ENCODE results near the gene CHST8. TPM values are rescaled to one million over a fixed set of nuclear protein-coding genes. Genes with fewer than 3 reads are reported as not detected.

The CHST8 gene
- total and polyA plus RNA-seq, 4 donors, result 0.05 to 0.07 TPM; not detected in 2

DNA sequence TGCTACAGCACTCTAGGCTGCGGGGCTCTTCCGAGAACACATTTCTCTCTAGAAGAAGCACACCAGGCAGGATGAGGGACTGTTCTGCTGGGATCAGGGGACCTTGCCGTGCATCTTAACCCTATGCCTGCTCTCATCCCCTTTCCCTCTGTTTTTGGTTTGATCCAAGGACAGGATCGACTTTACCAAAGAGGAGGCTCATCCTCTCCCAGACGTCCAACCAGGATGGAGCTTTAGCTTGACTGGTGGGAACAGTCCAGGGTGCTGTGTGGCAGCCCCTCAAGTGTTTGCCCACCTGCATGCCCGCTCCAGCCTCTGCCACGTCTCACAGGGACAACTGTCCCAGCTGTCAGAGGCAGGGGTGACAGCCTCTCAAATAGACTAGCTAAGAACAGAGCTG, 132.6 kb downstream of the CHST8 start:
- no peaks in the 10 kb centered on the region for H3K36me3 ChIP-seq (ENCODE audit: control insufficient read depth in 4 of 4, insufficient read depth in 3 of 4, low read depth in 1 of 4, low read length in 3 of 4)
- 55% methylated on average over 7 of the region's 7 CpGs for WGBS
- H3K9ac ChIP-seq (ENCODE audit: low read depth in 1 of 2, low read length in 2 of 2), result no peak overlapping the region
- no peaks in the 10 kb centered on the region for H3K4me1 ChIP-seq (ENCODE audit: control insufficient read depth in 4 of 4, insufficient read depth in 4 of 4, low read length in 3 of 4)
- H3K27ac ChIP-seq (ENCODE audit: low read depth in 1 of 2, low read length in 2 of 2), result no peak overlapping the region
- no peak for TF ChIP-seq FOXA1 (IDR thresholded peaks at IDR 0.05)
- no peak for TF ChIP-seq YY1 (IDR thresholded peaks at IDR 0.05)
- TF ChIP-seq HNF4G (IDR thresholded peaks at IDR 0.05), result no peak
- no peak for TF ChIP-seq HNF4A (conservative IDR thresholded peaks at IDR 0.05)
- TF ChIP-seq GABPA (IDR thresholded peaks at IDR 0.05 in 1 of 2, conservative IDR thresholded peaks at IDR 0.05 in 1 of 2), result no peak
- no peak for TF ChIP-seq EGR1 (IDR thresholded peaks at IDR 0.05; ENCODE audit: low read depth in 2 of 2)
- TF ChIP-seq SP1 (IDR thresholded peaks at IDR 0.05), result no peak
- TF ChIP-seq, protein P1, sequence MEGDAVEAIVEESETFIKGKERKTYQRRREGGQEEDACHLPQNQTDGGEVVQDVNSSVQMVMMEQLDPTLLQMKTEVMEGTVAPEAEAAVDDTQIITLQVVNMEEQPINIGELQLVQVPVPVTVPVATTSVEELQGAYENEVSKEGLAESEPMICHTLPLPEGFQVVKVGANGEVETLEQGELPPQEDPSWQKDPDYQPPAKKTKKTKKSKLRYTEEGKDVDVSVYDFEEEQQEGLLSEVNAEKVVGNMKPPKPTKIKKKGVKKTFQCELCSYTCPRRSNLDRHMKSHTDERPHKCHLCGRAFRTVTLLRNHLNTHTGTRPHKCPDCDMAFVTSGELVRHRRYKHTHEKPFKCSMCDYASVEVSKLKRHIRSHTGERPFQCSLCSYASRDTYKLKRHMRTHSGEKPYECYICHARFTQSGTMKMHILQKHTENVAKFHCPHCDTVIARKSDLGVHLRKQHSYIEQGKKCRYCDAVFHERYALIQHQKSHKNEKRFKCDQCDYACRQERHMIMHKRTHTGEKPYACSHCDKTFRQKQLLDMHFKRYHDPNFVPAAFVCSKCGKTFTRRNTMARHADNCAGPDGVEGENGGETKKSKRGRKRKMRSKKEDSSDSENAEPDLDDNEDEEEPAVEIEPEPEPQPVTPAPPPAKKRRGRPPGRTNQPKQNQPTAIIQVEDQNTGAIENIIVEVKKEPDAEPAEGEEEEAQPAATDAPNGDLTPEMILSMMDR (IDR thresholded peaks at IDR 0.05; ENCODE audit: low read depth, low read length, missing input control), result no peak
- no peak for TF ChIP-seq FOXA2 (IDR thresholded peaks at IDR 0.05)
- no peak for TF ChIP-seq NR2F2 (IDR thresholded peaks at IDR 0.05)
- TF ChIP-seq, protein P2, sequence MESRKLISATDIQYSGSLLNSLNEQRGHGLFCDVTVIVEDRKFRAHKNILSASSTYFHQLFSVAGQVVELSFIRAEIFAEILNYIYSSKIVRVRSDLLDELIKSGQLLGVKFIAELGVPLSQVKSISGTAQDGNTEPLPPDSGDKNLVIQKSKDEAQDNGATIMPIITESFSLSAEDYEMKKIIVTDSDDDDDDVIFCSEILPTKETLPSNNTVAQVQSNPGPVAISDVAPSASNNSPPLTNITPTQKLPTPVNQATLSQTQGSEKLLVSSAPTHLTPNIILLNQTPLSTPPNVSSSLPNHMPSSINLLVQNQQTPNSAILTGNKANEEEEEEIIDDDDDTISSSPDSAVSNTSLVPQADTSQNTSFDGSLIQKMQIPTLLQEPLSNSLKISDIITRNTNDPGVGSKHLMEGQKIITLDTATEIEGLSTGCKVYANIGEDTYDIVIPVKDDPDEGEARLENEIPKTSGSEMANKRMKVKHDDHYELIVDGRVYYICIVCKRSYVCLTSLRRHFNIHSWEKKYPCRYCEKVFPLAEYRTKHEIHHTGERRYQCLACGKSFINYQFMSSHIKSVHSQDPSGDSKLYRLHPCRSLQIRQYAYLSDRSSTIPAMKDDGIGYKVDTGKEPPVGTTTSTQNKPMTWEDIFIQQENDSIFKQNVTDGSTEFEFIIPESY (IDR thresholded peaks at IDR 0.05), result no peak
- no peak for TF ChIP-seq TAF1 (conservative IDR thresholded peaks at IDR 0.05)
- TF ChIP-seq RXRA (IDR thresholded peaks at IDR 0.05), result no peak
- no peak for TF ChIP-seq RAD21 (IDR thresholded peaks at IDR 0.05)
- TF ChIP-seq, protein P3, sequence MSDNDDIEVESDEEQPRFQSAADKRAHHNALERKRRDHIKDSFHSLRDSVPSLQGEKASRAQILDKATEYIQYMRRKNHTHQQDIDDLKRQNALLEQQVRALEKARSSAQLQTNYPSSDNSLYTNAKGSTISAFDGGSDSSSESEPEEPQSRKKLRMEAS (IDR thresholded peaks at IDR 0.05), result no peak
- TF ChIP-seq, protein P4, sequence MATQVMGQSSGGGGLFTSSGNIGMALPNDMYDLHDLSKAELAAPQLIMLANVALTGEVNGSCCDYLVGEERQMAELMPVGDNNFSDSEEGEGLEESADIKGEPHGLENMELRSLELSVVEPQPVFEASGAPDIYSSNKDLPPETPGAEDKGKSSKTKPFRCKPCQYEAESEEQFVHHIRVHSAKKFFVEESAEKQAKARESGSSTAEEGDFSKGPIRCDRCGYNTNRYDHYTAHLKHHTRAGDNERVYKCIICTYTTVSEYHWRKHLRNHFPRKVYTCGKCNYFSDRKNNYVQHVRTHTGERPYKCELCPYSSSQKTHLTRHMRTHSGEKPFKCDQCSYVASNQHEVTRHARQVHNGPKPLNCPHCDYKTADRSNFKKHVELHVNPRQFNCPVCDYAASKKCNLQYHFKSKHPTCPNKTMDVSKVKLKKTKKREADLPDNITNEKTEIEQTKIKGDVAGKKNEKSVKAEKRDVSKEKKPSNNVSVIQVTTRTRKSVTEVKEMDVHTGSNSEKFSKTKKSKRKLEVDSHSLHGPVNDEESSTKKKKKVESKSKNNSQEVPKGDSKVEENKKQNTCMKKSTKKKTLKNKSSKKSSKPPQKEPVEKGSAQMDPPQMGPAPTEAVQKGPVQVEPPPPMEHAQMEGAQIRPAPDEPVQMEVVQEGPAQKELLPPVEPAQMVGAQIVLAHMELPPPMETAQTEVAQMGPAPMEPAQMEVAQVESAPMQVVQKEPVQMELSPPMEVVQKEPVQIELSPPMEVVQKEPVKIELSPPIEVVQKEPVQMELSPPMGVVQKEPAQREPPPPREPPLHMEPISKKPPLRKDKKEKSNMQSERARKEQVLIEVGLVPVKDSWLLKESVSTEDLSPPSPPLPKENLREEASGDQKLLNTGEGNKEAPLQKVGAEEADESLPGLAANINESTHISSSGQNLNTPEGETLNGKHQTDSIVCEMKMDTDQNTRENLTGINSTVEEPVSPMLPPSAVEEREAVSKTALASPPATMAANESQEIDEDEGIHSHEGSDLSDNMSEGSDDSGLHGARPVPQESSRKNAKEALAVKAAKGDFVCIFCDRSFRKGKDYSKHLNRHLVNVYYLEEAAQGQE (IDR thresholded peaks at IDR 0.05), result no peak
- no peak for DNase-seq (ENCODE audit: low spot score)
- no peaks in the 10 kb centered on the region for H3K9me3 ChIP-seq (ENCODE audit: control insufficient read depth in 4 of 4, low read length in 3 of 4)
- no peak overlapping the region for H3K4me3 ChIP-seq (ENCODE audit: low read depth in 1 of 3, low read length in 3 of 3)
- peaks cover 0 to 5% (median 0%) of the 10 kb centered on the region in 4 donors for H3K27me3 ChIP-seq (ENCODE audit: control insufficient read depth in 4 of 4, insufficient read depth in 4 of 4, low read length in 3 of 4)
